Esophagus muscularis mucosa (tissue), 3 donors: ENCODE measurements around the gene IFI27L1.

Experiments used
- POLR2A ChIP-seq: fragments of 450-650 bp; IDR thresholded peaks from one replicate; pipeline ENCODE4 v1.6.1; 2017; ENCODE audit warnings: antibody characterized with exemption, moderate library complexity, mild to moderate bottlenecking, low read depth
- TF ChIP-seq, protein P1 (sequence below), 3 experiments: fragments of 200-600 bp in 2 of 3; fragments of 450-650 bp in 1 of 3; sonication (generic) in 2 of 3; IDR thresholded peaks; one replicate each; pipeline ENCODE4 v1.5.1; 2017 to 2019; ENCODE audit warnings: antibody characterized with exemption in 3 of 3, mild to moderate bottlenecking in 2 of 3, moderate library complexity in 1 of 3

DNA sequence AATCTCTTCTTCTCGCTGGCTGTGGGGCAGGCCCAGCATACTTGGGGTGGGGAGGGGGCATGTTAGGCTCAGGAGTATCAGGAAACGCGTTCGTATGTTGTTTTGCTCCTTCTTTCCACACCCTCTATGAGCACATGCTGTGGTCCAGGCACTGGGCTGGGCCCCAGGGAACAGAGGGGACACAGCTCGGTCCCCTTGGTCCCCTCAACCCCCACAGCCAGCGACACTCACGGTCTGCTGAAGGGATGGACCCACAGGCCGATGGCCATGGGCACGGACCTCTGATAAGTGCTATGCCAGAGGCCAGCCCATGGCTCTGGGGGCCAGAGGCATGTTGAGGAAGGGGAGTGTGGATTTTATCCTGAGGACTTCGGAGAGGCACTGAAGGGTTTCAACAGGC is 35.6 kb downstream of the IFI27L1 start:
- TF ChIP-seq, protein P1, sequence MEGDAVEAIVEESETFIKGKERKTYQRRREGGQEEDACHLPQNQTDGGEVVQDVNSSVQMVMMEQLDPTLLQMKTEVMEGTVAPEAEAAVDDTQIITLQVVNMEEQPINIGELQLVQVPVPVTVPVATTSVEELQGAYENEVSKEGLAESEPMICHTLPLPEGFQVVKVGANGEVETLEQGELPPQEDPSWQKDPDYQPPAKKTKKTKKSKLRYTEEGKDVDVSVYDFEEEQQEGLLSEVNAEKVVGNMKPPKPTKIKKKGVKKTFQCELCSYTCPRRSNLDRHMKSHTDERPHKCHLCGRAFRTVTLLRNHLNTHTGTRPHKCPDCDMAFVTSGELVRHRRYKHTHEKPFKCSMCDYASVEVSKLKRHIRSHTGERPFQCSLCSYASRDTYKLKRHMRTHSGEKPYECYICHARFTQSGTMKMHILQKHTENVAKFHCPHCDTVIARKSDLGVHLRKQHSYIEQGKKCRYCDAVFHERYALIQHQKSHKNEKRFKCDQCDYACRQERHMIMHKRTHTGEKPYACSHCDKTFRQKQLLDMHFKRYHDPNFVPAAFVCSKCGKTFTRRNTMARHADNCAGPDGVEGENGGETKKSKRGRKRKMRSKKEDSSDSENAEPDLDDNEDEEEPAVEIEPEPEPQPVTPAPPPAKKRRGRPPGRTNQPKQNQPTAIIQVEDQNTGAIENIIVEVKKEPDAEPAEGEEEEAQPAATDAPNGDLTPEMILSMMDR (IDR thresholded peaks at IDR 0.05) = no peak
- no peak for TF ChIP-seq POLR2A
